Measurements from ENCODE around the gene DRD1.

DRD1 gene

DNA sequence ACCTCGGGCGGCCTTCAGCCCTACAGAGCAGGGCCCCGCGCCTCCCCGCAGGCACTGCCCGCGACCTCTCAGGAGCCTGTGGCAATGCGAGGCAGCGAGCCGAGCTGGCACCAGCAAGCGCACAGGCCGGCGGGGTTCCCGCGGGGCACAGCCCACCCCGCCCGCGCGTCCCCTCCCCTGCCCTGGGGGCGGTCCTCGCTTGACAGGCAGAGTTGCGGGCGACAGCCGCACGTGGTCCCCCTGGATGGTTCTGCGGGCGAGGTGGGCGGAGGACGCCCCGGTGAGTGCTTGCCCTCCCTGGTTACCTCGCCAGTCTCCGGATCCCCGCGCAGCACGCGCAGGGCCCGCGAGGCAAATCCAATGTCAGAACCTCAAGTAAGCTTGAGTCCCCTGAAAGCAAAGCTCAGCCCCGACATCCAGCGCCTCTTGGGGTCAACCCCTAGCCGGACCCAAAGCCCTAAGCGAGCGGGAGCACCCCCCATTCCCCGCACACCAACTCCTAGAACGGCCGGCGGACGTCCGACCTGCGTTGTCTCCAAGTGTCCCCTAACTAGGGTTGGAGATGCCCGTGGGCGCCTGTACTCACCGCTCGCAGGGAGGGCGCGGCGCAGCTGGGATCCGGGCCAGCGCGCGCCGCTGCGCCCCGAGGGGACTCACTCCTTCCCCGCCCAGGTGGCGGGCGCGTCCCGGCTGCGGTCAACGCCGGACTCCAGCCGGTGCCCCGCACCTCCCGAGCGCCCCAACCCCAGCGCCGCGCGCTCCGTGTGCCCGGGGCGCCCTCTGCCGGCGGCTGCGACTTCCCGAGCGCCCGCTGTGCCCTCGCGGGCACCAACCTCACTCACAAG is at the start of gene DRD1:
TSS of gene DRD1 (minus strand) at position 123 of the 845 bp plus-strand sequence. CDS start 1,083 bp downstream, outside the sequence.
- DNase-seq (ENCODE audit: low read depth) = no peak

DNA sequence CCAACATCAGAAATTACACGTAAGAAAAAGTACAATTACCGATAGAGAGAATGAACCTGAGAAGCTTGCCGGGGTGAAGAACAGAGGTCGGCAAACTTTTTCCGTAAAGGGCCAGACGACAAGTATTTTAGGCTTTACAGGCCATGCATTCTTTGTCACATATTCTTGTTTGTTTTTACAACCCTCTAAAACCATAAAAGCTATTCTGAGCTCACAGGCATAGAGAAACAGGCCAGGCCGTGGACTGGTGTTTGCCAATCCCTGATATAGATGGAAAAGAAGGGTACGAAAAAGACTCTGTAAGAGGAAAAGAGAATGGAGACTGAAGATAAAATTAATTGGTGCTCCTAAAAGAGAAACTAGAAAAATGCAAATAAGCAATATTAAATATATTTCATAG is 49.7 kb upstream of the DRD1 start:
- DNase-seq (ENCODE audit: low read depth) = no peak

DNA sequence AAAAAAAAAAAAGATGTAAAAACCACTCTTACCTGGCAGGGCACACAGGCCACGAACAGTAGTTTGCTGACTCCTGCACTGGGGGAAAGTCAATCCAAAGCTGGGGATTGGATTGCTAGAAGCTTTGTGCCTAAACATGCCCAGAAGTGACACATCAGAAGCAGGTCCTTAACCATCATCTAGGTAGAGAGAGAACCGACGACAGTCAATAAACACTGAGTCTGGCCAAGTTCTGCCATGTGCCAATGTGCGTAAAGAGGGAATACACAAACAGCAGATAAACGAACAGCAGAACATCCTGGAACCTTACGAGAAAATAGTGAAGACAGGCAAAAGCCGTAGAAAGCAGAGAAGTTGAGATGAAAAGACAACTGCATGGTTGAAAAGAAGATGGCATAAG is 49.3 kb upstream of the DRD1 start:
- DNase-seq (ENCODE audit: low read depth) = no peak

DNA sequence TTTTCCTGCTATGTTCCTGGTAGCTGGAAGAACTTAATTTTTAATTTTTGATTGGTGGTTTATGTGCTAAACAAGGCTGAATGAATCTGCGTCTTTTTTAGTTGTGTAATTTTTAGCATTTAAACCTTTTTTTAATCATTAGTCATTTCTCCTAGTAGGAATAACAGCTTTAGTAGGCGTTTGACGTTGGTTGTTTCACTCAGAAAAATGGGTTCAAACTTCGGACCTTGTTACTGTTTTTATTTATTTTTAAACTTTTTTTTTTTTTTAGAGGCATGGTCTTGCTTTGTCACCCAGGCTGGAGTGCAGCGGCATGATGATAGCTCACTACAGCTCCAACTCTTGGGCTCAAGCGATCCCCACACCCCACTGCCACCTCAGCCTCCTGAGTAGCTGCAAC is 47.2 kb upstream of the DRD1 start:
- DNase-seq (ENCODE audit: low read depth) = no peak

DNA sequence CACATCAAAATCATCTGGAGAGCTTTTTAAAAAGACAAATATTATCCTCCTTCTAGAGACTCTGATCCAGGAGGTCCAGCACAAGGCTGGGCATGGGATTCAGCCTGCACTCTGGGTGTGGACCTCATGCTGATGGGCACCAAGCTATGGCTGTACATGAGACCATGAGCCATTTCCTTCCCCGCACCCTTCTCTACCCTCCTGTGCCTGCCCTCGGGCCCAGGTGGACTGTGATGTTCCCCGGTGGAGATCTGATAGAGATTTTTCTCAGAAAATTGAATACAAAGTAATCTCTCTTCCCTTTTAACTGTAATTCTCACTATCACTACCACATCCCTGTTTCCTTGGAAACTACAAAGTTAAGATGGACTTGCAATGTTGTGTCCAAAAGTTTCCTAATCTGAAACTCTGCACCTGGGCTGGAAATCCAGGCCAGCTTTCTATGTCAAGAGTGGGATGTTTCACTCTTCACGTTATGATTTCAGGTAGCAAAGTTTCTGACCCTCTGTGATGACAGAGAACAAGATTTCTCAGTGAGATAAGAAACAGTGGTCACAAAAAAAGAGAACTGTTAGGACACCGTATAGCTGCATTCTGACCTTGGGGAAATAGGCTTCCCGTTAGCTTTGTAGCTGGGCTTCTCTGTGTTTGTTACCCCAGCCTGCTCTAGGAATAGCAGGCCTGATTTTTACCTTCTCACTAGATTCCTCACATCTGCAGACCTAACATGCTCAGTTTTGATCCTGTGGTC is 45.9 kb upstream of the DRD1 start:
- DNase-seq (ENCODE audit: low read depth) = no peak

DNA sequence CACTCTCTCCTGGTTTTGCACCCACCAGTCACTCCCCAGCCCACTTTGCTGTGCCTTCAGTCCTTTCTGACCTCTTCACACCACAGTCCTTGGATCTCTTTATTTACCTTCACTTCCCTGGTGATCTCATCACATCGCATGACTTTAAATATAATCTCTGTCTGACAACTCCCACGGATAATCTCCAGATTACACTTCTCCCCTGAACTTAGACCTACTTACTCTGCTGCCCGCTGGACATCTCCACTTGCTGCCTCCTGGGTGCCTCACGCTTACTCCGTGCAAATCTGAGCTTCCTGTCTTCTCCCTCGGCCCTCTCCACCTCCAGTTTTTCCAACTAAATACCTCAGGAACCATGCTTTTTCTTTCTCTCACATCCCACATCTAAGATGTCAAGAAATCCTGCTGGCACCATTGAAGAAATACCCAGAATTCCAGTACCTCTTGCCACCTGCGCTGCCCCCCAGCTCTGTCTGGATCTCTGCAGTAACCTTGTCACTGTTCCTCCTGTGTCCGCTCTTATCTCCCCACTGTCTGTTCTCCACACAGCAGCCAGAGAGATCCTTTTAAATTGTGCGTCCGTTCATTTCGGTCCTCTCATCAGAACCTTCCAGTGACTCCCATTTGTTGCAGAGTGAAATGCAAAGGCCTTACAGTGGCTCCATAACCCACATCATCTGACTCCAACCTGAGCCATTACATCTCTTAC is 43.7 kb upstream of the DRD1 start:
- no peak for DNase-seq (ENCODE audit: low read depth)

DNA sequence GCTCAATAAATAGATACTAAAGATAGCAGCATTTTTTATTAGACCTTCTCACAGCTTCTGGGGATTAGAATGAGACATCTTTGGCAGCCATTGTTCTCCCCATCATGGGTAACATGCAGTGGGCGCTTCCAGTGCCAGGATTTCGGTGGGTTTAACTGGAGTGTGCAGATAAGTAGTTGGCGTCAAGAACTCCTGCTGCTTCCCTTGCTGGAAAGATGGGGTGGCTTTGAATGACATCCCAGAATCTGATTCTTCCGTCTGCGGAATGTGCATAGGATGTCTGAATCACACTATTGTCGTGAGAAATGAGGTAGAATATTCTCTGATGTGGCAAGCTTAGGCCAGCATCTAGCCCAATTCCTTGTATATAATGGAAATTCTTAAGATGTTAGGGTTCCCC is 41.6 kb upstream of the DRD1 start:
- no peak for DNase-seq (ENCODE audit: low read depth)

DNA sequence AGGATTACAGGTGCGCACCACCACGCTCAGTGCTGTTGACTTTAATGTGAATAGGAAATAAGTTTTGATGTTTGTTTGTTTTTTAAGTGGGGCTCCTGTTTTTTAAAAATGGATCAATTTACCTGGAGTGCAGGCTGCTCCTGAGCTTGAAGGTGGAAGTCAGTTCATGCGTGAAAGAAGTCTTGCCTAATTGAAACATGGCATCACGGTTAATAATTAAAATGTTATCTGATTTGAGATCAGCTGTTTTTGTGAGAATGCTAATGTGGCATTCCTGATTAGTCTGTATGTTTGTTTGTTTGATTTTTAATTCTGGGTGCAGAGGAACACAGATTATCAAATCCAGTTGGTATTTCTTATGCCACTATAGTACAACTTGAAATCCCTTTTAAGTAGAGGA is 40.8 kb upstream of the DRD1 start:
- no peak for DNase-seq (ENCODE audit: low read depth)

DNA sequence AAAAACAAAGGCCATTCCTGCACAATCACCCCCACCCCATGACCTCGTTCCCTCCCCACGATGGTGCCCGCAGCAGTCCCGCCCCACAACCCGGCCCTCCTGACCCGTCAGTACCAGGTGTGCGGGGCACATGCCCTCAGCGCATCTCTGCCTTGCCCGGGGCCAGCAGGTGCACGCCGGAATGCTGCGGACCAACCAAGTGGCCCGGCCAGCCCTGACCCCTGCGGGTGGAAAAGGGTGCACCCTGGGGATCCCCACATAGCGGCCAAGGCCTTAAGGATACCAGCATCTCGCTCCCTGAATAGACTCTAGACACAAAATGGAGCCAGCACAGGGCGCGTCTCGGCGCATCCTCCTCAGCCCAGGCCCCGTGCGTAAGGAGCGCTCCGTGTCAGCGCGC is 40.3 kb upstream of the DRD1 start:
- no peak for DNase-seq (ENCODE audit: low read depth)

DNA sequence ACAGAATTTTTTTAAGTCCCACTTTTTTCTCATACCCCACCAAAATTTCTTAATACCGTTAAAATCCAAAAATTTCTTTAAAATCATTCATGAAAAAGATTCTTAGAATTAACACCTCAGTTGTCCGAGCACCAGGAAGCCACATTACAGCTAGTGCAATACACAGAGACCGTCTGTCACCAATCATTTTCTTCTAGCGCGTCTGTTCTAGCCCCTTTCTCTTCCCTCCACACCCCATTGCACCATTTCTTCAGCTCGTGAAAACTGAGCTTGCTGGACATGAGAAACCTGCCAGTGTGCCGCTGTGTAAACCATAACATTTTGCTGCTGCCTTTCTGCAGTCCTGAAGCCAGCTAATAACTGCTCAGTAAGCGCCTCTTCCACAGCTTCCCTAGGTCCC is 39.4 kb upstream of the DRD1 start:
- no peak for DNase-seq (ENCODE audit: low read depth)

DNA sequence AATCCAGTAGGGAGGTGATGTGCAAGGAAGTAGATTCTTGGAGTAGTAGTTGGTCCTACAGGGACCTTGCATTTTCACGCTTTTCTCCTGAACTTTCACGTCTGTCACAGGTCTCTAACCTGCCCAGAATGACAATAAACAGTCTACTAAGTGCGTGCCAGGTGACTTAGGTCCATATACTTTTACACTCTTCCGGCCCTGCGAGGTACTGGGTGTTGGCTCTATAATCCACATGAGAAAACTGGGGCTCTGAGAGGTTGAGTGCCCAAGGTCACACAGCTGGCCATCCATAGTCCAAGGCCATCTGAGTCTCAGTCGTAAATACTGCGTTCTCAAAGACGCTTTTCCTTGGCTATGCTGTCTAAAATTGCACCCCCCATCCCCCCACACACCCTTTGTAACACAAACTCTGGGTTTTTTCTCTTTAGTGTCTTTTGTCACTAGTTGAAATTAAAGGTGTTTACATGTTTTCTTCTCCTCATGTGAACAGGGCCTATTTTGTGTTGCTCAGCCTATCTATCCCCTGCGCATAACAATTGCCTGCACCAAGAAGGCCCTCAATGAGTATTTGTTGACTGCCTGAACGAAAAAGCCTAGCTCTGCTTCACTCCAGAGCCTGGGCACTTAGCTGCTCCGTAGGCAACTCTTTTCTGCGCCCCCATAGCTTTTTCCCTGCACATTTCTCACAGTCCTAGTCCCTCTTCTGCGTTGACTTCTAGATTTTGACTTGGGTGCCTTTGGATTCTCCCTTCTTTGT is 35.3 kb upstream of the DRD1 start:
- no peak for DNase-seq (ENCODE audit: low read depth)

DNA sequence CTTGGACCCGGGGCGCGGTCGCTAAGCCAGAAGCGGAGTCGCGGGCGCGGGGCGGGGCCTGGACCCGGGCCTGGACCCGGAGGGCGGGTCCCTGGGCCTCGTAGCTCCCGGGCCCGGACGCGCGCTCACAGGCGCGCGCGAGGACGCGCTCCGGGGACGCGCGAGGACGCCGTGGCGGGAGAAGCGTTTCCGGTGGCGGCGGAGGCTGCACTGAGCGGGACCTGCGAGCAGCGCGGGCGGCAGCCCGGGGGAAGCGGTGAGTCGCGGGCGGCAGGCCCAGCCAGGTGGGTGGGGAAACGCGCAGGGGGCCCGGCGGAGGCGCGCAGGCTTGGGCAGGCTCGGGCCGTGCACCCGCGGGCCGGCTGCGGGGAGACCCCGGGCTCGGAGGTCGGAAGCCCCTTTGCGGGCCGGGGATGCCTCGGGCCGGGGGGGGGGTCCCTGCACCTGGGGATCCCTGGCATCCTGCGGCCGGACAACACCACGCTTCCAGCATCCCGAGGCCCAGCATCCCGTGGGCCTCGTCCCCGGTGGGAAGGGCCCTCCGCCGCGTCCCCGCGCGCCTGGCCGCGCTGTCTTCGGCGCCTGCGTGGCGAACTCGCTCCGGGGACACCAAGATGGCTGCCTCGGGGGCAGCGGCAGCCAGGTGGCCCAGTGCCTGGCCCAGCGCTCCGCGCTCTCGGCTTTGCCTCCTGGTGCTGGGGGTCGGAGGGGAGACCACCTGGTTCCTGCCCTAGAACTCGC is 34.6 kb upstream of the DRD1 start, which contains the start of gene SFXN1:
TSS of gene SFXN1 (plus strand) at position 177 of the 741 bp plus-strand sequence. CDS start 13,544 bp downstream, outside the sequence.
- DNase-seq (ENCODE audit: low read depth) = peak; percentile 36

DNA sequence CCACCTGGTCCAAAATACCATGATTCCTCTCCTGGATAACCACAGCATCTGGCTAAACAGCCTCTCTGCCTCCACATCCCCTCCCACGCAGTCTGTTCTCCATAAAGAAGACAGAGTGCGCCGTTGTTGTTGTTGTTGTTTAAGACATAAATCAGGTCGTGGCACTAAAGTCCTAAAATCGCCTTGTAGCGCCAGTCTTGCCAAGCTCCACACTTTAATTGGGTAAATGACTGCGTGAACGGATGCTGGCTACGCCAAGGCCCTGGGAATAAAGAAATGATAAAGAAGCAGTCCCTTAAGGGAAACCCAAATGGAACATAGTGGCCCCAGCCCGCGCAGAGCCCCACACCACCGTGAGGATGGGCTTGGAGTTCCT is 34.0 kb upstream of the DRD1 start:
- no peak for DNase-seq (ENCODE audit: low read depth)

DNA sequence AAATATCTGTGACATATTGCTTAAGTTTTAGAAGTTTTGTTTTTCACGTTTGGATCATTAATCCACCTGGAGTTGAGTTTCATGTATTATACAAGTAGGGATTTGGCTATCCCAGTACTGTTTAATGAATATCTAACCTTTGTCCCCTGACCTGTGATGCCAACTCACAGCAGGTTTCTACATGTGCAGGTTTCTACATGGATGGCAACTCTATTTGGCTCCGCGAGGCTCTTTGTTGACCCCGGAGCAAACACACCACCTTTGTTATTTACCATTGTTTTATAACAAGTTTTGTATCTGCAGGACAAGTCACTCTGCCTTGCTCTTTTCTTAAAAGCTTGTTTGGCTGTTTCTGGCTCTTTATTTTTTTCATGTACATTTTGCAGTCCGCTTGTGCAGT is 33.5 kb upstream of the DRD1 start:
- DNase-seq (ENCODE audit: low read depth) = no peak

DNA sequence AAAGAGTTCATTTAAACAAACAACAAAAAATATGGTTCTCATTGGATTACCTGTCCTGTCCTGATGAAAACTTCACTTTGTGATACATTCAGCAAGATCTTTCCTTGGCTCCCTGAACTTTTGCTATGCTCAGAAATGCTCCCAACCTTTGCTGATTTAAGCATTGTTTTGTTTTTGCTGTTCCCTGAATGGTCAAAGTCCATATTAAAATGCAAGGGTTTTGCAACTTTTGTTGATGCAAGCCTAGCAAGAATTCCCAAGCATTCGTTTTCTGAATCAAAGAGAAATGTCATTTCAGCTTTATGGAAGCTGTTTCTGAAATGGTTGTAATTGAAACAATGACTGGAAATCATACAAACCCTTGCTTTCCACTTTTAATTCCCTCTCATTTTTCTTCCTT is 31.3 kb upstream of the DRD1 start:
- no peak for DNase-seq (ENCODE audit: low read depth)

DNA sequence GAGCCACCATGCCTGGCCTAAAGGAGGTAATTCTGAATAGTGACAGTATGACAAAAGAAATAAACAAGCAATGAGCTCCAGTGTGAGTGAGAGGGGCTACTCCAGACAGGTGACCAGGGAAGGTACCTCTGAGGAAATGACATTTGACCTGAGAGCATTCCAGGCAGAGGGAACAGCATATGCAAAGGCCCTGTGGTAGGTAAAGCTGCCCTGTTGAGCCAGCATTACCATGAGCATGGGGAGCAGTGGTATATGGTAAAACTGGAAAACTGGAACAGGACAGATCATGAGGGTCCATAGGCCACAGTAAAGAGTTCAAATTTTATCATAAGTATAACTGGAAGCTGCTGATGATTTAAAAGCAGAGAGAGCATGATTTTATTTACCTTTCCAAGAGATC is 28.4 kb upstream of the DRD1 start:
- DNase-seq (ENCODE audit: low read depth) = no peak

DNA sequence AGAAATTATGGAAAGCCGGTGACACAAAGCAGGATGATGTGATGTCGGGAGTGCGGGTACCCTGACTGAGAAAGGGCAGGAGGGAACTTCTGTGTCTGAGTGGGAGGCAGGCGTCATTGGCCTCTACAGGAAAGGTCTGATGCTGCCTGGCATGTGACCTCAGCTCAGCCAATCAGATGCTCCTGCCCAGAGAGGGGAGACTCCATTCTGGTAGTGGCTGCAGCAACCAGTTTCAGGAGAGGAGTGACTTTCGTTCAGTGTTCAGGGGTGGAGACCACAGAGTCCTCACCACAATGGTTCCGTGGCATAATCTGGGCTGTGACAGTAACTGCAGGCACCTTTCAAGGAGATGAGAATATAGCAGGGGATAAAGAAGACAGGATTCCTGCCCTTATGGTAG is 27.6 kb upstream of the DRD1 start:
- no peak for DNase-seq (ENCODE audit: low read depth)

DNA sequence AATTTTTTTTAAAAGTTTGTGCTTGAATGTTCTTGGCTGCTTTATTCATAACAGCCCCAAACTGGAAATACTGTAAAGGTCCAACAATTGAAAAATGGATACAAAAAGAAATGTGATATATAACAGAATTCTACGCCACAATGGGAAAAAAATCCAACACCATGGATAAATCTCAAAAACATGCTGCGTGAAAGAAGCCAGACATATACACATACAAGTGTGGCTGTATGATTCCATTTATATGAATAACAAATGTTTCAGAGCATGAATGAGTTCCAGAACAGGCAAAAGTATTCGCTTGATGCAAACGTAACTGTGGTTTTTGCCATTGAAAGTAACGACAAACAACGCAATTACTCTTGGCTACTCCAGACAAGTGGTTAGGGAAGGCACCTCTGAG is 27.2 kb upstream of the DRD1 start:
- no peak for DNase-seq (ENCODE audit: low read depth)

DNA sequence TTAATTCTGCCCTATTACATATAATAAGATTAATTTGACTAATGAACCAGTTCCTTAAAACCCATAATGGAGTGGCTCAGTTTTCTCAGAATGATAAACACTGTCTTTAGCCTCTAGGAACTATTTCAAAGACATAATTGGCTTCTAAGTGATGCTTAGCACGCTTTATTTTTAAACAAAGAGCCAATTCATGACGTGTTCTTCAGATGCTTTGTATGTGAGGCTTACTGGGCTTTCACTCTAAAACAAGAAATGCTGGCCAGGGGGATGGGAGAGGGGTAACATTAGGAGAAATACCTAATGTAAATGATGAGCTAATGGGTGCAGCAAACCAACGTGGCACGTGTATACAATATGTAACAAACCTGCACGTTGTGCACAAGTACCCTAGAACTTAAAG is 26.8 kb upstream of the DRD1 start:
- DNase-seq (ENCODE audit: low read depth) = no peak

DNA sequence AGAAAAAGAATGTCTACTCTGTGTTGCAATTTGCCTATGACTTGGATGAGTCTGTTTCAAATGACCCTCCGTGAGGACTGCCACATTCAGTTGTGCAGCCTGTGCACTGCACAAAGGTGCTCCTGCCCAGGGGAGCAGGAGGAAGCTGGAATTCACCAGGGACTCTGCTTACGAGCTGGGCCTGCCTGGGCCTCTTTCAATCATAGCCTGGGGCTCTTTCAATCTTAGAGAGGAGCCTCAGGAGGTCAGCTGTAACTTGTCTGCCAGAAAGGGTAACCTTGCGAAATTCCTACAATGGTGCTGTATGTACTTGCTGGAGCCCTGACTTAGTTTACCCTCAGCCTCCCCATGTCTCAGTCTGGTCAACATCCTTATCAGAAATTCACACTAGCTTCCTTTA is 25.9 kb upstream of the DRD1 start:
- no peak for DNase-seq (ENCODE audit: low read depth)

DNA sequence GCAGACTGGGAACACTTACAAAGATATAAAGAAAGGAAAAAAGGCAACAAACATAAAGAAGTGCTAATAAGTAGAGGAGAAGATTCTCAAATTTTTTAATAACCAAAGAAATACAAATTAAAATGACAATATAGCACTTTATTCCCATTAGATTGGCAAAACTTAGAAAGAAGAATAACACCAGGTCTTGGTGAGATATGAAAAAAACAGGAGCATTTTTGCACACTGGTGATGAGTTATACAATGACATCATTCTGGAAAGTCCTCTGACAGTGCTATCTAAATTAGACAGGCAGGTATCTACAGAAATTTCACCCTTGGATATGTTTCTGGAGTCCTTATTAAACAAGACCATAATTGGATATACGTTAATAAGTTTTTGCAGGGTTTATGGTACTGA is 24.9 kb upstream of the DRD1 start:
- no peak for DNase-seq (ENCODE audit: low read depth)
